GM21381 (cell line): ENCODE results near the gene DHRS7C.

Source experiments
- ATAC-seq: cut with Tn5 transposase; IDR thresholded peaks from one replicate; pipeline ENCODE4 v1.9.1; 2021; ENCODE audit warnings: mild to moderate bottlenecking, moderate library complexity; ENCODE audit not compliant: unreplicated experiment

The DHRS7C gene, protein sequence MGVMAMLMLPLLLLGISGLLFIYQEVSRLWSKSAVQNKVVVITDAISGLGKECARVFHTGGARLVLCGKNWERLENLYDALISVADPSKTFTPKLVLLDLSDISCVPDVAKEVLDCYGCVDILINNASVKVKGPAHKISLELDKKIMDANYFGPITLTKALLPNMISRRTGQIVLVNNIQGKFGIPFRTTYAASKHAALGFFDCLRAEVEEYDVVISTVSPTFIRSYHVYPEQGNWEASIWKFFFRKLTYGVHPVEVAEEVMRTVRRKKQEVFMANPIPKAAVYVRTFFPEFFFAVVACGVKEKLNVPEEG

DNA sequence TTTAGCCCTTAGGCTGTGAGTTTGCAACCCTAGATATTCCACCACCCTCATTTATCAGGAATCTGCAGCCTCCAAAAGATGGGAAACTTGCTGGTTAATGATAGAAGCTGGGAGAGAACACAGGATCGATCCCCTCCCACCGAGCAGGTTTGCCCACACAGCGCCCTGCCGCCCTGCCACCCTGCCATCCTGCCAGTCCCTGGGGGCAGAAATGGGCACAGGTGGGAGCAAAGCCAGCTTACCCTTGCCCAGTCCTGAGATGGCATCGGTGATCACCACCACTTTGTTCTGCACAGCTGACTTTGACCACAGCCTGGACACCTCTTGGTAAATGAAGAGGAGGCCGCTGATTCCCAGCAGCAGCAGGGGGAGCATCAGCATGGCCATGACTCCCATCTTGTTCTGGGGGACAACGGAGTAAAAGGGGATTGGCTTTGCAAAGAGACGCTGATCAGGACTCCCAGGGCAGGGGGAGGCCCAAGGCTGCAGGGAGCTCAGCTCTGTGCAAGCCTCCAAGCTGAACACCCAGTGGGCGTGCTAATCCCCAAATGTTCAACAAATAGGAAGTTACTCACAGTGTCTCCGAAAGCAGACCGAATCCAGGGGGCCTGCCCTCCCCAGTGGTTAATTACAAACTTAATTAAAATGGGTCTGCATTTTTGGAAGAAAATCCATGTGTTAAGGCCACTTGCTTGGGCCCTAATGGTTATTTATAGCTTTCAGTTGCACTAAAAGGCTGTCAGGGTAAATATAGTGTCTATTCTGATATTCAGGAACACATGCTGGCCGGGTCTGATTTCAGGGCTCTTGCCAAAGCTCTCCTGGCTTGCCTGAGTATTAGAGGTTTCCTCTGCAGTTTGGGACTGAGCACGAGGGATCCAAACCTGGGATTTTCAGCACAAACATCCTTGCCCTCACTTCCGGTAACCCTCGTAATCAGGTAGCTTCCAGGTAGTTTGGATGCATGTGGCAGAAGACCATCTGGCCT lies at the start of gene DHRS7C:
Gene DHRS7C, minus strand, starts transcription at position 704 of the 988 bp plus-strand sequence. Its CDS starts 308 bp downstream, at position 396.
- ATAC-seq, result no peak

DNA sequence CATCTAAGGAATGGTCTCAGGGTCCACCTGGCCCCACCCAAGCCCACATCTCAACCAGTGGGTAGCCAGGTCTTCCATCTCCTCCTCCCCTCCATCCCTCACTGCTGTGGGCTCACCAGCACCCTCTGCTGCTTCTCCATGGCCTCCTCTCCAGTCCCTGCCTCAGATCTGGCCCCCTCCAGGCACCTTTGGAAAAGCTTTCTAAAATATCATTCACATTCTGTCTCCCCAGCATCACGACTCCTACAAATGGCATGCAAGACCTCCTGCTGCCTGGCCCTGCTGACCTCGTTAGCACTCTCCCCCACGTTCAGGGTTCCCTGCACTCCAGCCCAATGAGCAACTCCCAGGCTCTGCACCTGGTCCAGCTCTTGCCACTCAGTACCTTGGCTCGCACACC lies 48.0 kb upstream of the DHRS7C start:
- ATAC-seq, result no peak

DNA sequence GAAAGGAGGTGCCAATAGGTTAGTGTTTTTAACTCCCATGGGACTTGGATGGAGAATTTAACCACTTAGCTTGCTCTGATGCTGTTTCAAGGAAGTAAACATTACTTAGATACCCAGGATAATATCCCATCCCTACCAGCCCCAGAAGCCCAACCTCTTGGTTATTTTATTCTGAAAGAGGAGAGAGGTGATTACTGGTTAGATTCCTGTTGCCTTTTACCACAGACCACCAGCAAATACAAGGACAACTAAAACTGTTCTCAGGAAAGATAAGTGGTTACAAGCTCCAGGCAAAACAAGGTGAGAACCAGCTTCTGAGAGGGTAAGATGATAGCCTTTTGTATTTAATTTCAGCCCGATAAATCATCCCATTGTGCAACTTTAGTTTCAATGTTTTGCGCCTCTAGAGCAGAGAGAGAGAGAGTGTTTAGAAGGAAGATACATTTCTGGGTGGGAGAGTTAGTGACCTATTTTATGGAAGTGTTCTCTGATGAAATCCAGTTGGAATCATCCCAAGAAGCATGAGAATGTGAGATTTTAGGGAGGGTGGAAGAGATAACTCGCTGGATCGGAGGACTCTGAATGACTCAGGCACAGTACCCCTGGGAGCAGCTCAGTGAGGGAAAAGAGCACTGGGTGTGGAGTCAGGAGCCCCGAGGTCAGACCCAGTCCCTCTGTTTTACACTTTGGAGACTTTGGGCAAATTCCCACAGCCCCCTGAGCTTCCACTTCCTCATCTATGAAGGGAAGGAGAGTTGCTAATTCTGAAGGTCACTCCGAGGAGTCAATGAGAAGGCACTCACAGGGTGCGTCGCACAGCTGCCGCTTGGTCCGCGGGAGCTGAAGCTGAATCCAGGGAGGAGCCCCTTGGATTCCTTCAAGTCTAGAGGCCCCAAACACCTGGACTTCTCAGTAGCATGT lies 46.4 kb upstream of the DHRS7C start:
- no peak for ATAC-seq

DNA sequence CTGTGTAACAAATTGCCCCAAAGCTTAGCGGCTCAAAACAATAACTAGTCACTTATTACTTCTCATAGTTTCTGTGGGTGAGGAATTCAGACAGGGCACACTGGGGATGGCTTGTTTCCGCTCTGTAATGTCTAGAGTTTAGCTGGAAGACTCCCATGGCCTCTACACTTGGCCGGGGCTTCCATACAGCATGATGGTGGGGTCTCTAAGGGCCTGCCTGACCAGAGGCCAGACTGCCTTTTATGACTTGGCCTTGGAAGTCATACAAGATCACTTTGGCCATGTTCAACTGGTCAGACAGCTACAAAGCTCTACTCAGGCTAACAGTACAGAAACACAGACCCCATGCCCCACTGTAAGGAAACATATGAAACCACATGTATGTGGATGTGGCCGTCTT lies 42.5 kb upstream of the DHRS7C start:
- no peak for ATAC-seq

DNA sequence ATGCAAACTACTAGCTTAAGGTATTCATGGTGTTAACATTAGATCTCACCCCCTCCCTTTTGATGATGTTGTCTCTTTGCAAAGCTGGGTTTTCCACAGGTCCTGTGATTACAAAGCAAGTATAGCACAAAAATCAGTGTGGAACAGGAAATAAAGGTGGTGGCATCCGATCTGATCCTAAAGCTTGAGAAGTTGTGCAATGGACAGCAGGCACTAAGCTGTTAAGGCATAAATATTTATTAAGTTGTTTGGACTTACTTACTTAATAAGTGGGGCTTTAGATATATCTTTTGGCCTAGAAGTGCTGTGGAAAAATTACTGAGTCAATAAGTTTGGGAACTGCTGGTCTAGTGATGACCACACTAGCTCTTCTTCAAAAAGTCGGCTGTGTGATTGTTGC lies 39.3 kb upstream of the DHRS7C start:
- no peak for ATAC-seq

DNA sequence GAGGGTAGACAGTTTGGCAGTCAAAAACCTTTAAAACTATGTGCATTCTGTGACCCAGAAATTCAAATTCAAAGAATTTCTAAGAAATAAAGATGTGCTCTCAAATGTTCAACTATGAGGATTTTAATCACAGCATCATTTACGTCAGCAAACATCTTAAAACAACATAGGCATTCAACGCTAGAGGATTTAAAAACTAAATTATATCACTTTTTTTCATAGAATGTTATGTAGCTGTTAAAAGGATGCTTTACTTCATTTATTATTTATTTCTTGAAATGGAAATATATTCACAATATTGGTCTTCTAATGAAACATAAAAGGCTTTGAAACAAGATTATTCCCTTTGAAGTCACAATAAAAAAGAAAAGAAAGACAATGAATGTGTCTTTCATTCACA lies 38.0 kb upstream of the DHRS7C start:
- ATAC-seq, result no peak

DNA sequence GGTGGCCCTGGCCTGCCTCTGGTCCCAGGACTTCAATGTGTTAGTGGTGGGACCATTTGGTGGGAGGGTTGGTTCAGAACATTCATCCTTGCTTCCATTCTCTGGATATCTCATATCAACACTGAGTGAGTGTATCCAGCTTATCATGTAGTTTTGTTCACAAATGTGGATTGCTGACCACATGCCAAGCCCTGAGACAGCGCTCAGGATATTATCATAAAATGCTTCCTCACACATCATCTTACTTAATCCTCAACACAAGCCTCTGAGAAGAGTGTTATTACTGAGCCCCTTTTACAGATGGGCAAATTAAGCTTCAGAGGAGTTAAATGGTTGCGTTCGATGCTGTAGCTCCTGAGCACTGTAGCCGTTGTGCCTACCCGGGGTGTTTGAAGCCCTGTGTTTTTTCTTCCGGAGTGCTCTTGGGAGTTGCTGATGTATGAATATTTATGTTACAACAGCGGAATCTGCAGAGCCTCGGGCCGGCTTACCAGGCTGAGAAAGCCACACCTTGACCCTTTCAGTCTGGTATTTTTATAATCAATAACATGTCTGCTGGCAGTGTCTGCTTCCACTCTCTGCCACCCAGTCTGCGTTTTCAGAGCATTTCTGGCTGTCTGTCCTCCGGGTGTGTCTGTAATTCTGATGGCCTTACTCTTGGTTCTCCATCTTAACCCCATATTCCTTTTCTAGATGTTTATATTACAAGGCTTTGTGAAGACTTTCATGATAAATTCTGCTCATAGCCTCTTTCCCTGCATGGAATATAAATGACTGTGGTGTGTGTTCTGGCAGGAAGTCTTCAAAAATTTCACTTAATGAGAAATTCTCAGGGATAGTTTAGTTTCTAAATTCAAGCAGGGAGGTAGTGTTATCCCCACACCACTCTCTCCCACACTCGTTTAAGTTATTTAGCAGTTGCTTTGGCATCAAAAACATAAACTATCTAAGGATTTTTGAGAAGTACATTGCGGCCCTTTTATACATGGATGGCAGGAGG lies 37.2 kb upstream of the DHRS7C start:
- ATAC-seq, result no peak

DNA sequence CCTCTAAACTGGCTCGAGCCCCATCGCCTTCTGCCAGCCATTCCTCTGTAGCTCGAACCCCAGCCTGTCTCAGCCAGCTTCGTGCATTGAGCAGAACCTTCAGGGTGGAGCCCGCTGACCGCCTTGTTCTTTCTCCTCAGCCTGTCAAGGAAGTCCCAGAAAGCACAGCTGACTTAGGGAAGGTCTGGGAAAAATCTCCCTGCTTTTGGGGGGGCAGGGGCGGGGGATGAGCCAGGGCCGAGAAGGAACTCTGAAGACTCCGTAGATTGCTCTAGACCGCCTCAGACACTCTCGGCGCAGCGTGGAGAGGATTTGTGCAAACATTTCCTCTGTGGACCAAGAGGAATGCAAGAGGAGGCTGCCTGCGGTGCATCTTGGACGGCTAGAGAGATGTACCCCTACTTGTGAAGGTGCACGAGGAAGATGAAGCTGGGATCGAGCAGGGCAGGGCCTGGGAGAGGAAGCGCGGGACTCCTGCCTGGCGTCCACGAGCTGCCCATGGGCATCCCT lies 34.3 kb upstream of the DHRS7C start, which contains the start of gene GLP2R:
Gene GLP2R, plus strand, starts transcription at position 284 of the 510 bp plus-strand sequence. Its CDS starts 140 bp downstream, at position 424.
- ATAC-seq, result no peak

DNA sequence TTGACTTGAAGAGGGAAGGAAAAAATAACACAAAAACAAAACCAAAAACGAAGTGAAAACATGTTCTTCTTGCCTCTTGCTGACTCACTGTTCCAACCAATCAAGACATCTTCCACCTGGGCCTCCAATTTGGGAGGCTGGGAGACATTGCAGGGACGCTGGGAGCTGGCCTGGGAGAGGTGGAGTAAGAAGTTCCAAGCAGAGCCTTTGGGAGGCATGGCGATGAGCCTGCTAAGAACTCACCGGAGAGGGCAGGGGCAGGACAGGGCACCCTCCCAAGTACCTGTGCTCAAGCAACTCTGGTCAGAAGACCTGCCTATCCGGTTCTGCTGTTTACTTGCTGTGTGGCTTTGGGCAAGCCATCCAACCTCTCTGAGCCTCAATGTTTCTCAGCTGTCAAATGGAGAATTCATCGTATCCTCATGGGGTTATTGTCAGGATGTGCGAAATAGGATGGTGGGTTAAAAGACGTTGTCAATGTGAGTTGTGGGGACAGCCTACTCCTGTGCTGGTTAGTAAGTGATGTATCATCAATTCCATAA lies 33.5 kb upstream of the DHRS7C start:
- no peak for ATAC-seq

DNA sequence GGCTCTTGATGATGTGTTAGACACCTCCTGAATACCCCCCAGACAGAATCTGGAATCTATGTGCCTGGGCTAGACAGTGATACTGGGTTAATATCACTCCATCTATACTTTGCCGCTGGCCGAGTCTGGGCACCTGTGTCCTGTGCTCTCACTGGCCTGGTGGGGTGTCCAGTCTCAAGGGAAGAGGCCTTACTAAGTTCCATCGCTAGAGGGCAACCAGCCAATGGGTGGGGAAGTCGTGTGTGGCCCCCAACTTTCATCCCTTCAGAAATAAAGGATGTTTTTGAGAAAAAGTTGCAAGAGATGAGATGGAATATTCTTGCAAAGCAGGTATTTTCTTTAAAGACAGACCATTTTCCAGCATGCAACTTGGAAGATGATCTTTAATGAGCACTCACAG lies 32.7 kb upstream of the DHRS7C start:
- ATAC-seq, result no peak

DNA sequence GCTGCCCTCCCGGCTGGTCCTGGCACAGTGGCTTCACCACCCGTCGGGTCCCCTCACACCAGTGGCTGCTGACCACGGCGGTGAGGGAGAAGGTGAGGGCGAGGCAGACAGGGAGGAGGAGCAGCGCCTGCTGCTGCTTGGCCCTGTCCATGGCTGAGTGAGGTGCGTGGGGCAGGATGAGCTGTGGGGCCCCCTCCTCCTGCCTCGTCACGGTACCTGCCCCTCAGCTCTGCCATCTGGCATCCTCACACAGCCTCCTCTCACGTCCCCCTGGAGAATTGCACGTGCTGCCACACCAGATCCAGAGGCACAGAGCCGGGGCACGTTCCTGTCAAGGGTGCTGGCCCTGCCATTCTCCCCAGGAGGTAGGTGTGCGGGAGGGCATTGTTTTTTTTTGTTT lies 30.5 kb upstream of the DHRS7C start, which contains the start of gene GSG1L2:
Gene GSG1L2, minus strand, starts transcription at position 159 of the 400 bp plus-strand sequence. Its CDS starts 8 bp downstream, at position 151.
- no peak for ATAC-seq

DNA sequence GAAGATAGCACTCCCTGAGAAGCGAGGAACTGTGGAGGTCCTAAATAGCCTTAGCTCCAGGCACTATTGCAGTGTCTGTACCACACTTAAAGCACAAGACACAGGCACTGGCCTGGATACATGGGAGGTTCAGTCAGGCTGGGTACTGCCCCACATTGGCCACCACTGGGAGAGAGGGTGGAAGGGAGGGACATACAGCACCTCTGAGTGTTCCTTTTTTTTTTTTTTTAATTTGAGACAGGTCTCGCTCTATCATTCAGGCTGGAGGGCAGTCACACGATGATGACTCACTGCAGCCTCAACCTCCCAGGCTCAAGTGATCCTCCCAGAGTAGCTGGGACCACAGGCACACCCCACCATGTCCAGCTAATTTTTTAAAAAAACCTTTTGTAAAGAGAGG lies 29.1 kb upstream of the DHRS7C start:
- ATAC-seq, result no peak

DNA sequence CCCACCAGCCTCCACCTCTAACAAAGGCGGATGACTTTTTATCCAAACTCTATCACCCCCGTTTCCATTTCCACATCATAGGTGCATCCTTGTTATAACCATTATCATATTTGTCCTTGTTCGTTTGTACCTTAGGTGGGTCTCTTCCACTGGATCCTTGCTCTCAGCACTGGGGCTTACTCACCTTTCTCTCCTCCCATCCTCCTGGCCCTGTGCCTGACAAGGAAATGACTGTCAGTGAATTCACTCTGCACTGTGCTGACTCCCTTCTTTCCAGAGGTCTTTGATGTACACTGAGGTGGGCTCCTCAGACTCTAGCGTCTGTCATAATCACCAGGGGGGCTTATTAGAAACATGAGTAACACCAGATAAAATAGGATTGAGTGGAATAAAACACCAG lies 27.4 kb upstream of the DHRS7C start:
- no peak for ATAC-seq

DNA sequence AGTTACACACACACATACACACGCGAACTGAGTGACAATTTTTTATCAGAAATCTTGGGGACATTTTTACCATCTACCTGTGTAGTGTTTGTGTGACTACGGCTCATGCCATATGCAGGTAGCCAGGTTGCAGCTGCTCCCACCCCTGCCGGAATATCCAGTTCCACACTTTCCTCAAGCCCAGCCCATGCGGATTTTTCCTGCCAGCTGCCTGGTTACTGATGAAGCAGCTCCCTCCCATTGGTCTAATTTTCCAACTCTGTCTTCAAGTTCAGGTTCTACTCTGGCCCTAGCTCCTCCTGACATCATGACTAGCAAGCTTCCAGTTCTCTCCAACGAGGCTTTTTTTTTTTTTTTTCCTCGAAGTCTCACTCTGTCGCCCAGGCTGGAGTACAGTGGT lies 25.7 kb upstream of the DHRS7C start:
- no peak for ATAC-seq

DNA sequence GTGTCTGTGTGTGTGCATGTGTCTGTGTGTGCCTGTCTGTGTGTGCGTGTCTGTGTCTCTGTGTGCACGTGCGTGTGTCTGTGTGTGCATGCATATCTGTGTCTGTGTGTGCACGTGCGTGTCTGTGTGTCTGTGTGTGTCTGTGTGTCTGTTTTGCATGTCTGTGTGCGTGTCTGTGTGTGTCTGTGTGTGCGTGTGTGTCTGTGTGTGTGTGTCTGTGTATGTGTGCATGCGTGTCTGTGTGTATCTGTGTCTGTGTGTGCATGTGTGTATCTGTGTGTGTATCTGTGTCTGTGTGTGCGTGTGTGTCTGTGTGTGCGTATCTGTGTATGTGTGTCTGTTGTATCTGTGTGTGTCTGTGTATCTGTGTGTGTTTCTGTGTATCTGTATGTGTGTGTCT lies 25.1 kb upstream of the DHRS7C start:
- no peak for ATAC-seq

DNA sequence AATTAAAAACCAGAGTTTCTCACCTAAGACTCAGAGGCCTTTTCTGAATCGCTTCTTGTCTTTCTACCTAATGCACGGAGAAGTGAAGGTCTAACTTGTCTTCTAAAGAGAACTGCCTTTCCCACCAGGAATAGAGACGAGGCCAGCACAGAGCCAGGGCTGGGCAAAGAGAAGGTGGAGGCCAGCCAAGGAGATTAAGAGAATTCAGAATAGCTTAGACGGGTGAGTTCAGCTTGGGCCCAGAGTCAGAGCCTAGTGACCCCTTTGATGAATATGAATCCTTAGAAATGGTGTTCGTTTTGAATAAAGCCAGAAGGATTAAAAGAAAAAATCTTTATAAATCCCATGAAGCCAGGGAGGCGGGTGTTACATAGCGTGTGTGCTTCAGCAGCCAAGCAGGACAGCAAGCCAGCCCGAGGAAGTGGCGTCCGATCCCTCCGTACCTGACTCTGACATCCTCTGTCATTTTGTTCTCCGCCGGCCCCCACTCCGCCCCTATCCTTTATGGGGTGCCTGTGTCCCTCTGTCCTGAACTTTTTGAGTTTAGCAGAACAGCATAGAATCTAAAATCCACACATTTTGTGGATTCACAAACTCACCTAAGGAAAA lies 23.0 kb upstream of the DHRS7C start:
- no peak for ATAC-seq

DNA sequence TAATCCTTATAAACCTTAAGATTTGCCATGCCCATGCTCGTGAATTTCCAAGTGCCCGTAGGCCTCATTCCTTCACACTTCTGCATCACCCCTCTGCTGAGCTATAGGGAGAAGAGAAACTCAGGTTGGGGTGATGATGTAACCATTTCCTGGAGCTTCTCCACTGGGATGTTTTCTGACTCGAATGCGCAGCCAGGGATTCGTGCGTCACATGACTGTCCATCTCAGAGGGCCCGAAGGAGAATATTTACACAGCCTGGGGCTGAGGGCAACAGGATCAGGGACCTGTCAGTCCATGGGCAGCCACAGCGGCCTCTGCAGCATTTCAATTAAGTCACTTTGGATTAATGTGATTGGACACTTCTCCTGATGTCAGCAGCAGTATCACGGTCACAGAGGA lies 21.8 kb upstream of the DHRS7C start:
- ATAC-seq, result no peak

DNA sequence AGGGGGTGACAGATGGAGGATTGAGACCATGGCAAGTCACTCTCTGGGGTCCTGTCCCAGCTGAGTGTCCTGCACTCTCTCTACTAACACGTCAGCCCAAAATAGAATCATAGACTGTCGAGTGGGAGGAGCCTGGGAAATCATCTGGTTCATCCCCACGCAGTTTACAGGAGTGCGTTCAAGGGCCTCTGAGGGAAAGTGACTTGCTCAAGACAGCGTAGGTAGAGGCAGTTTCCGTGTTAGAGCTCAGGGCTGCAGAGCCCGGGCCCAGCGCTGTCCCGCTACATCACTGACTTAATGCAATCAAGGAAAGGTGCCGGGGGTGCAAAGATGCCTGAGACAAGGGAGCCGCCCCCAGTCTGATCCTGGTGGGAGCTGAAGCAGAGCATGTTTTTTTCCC lies 20.1 kb upstream of the DHRS7C start:
- ATAC-seq, result no peak

DNA sequence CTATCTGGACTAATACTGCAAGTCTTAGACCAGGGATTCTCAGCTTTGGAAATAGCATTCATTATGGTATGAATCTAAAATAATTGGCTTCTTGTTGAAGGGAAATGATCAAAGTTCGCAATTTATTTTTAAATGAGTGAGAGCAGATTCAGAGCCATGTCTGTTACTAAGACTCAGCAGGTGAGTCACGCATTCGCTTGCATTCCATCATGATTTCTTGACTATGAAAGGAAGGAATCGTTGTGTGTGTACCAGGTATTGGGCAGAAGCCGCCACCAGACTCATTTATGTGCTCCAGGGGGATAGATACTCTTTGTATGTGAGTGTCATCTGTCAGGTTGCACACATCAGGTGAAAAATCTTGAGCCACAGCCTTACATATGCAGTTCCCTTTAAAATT lies 19.7 kb upstream of the DHRS7C start:
- no peak for ATAC-seq
